HG03045 (cell line): ENCODE measurements around the gene C1R.

Experiments
- ATAC-seq: cut with Tn5 transposase; IDR thresholded peaks from one replicate; pipeline ENCODE4 v1.9.1; 2021; ENCODE audit warnings: mild to moderate bottlenecking, moderate library complexity; ENCODE audit not compliant: unreplicated experiment

C1R gene

GRCh38 chr12:7100239-7100638, 8.0 kb upstream of the C1R start:
- no peak for ATAC-seq

- no peak for ATAC-seq
These were observed 7.2 kb upstream of the C1R start for GRCh38 chr12:7099290-7099996.

DNA sequence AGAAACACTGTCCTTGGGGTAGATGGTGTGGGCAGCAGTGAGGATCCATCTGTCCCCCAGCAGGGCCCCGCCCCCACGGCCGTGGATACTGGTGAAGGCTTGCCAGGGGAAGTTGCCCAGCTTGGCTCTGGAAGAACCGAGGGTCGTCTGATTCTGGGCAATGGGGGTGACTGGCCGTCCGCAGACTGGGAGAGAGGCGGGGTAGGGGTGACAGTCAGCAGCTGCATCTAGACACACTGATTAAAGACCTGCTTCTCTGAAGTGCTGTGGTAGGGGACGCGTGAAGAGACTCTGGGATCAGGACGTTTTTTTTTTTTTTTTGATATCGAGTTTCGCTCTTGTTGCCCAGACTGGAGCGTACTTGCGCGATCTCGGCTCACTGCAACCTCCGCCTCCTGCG, 4.7 kb upstream of the C1R start:
- ATAC-seq, result no peak

GRCh38 chr12:7096006-7096932, 4.0 kb upstream of the C1R start:
- no peak for ATAC-seq

- no peak for ATAC-seq
These were observed 1.6 kb upstream of the C1R start for GRCh38 chr12:7093892-7094291.

DNA sequence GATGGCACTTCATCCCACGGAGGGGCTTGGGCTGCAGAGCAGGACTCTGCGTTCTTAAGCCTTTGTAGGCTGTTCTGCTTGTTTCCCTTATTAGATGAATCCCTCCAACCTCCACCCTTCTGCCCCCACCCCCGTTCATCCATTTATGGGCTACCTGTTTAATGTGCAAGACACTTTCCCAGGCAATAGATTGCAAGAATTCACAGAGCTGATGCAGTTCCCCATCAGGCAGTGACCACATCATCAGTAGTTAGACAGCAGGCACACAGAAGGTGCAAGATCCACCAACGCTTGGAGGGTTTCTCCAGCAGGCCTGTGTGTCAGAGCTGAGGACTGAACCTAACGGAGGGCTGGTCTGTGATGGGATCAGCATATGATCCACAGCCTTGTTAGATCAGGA, 1.2 kb upstream of the C1R start:
- no peak for ATAC-seq

- no peak for ATAC-seq
These were observed 778 bp upstream of the C1R start for GRCh38 chr12:7092986-7093460.

- no peak for ATAC-seq
These were observed 501 bp downstream of the C1R start for GRCh38 chr12:7091660-7092228.

DNA sequence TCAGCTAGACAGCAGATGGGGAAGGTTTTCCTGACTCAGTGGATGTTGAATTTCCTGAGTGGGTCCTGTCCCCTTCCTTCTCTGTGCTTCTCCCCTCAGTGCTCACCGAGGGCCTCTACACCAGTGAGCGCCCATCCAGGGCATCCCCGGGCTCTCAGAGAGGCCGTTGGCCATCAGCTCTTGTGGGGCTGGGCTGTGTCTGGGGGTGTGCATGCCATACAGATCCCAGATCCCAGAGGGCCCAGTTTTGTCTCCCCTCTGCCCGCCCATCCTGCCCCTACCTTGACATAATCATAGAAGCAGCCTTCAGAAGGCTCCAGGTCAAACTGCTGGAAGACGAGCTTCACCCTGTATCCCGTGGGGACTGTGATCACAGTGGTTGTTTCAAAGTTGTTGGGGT, 1.1 kb downstream of the C1R start:
- no peak for ATAC-seq

- ATAC-seq, result no peak
These were observed 1.8 kb downstream of the C1R start for GRCh38 chr12:7090222-7090998.

GRCh38 chr12:7089196-7089871, 2.9 kb downstream of the C1R start:
- ATAC-seq, result no peak

- no peak for ATAC-seq
These were observed 9.1 kb downstream of the C1R start for GRCh38 chr12:7083125-7083524.

- no peak for ATAC-seq
These were observed 11.2 kb downstream of the C1R start for GRCh38 chr12:7081037-7081436.

GRCh38 chr12:7079826-7080125, 12.5 kb downstream of the C1R start:
- ATAC-seq, result no peak

- no peak for ATAC-seq
These were observed 14.1 kb downstream of the C1R start for GRCh38 chr12:7078163-7078562.

DNA sequence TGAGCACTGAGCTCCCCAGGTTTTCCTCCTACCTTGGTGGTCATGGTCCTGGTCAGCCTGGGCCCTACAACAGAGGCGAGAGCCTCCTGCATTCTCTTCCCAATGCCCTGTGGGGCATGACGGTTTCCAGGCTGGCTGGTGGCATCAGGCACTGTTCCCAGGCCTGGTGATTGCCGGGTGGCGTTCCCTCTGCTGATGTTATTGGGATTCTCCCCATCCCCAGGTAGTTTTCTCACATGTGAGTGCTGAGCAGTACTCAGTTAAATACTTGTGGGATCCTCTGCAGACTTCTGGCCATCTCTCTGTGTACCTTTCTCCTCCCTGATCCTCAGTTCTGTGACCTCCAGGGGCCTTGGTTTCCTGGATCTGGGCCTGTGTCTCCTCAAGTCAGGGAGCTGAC, 15.8 kb downstream of the C1R start:
- ATAC-seq, result no peak

GRCh38 chr12:7075939-7076338, 16.3 kb downstream of the C1R start:
- ATAC-seq, result no peak

DNA sequence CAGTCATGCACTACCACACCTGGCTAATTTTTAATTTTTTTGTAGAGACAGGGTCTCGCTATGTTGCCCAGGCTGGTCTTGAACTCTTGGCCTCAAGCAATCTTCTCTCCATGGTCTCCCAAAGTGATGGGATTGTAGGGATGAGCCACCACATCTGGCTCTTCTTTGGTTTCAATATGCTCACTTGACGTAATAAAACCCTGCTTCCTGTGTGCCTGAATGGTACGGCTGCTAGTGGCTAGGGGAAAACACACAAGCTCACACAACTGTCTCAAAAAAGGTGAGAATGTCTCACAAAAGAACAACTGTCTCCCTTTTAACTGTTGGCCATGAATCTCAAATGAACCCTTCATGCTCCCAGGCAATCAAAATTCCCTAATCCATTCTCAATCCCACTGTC, 16.7 kb downstream of the C1R start:
- ATAC-seq, result no peak

DNA sequence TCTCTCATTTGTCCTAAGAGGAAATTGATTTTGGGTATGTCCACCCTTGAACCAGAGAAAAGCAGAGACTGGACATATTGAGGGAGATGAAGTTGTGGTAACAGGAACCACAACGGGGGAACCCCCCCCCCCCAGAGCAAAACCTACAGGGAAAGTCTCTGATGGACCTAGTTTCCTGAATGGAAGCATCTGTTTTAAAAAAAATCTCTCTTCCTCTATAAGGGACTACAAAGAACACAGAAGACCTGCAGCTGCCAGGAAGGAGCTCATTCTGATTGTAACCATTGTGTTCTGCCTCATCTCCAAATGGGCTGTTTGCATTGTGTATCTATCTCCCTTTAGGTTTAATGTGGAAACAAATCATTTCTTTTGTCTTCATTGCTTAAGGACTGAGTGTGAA, 18.3 kb downstream of the C1R start:
- ATAC-seq, result no peak

- no peak for ATAC-seq
These were observed 19.7 kb downstream of the C1R start for GRCh38 chr12:7072554-7072953.

DNA sequence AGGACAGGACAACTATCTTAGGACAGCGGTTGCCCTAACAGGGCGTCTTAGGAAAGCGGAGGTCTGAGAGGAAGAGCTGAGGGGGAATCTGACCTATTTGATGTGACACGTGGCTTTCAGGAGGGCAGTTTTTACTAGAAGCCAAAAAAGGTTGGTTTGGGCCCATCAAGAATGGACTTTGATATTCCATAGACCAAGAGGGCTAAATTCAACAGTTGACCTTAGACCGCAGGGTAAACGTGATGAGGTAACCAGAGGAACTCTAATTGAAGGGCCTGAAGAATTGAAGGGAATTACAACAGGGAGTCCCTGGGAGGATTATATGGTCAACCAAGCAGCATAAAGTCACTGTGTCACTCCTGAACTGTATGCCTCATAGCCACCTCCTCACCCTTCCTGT, 20.2 kb downstream of the C1R start:
- no peak for ATAC-seq
